H1 (cell line): ENCODE data around the gene AAGAB. TPM values are rescaled to one million over a fixed set of nuclear protein-coding genes. Genes with fewer than 3 reads are reported as not detected.

Source experiments
- CTCF ChIA-PET: fragments of 300-600 bp; sonication (Branson Sonifier 250); formaldehyde crosslinking; loops from one replicate; lab custom pipeline; 2021; ENCODE audit not compliant: partially characterized antibody; lab: Charles Lee
- POLR2A ChIA-PET: fragments of 300-600 bp; sonication (Branson Sonifier 250); formaldehyde crosslinking; loops from one replicate; lab custom pipeline; 2021; ENCODE audit warnings: inconsistent platforms; ENCODE audit not compliant: partially characterized antibody; lab: Charles Lee
- DNase-seq, 2 experiments: peaks; one replicate each; pipeline versions ENCODE4 v3.0.0 to v3.0.0-alpha.2; 2010 to 2022; ENCODE audit warnings: low spot score in 2 of 2, low read depth in 1 of 2, mixed read lengths in 1 of 2
- FAIRE-seq: peaks from 2 replicates; lab custom pipeline; 2011; peaks lifted over from hg19 to GRCh38; lab: Jason Lieb, UNC
- H2AFZ ChIP-seq: 2 replicates; pipeline ENCODE4 v1.8.1; 2012; ENCODE audit warnings: low read length, inconsistent platforms
- H2AK5ac ChIP-seq: 2 replicates; pipeline ENCODE4 v1.6.1; 2013; ENCODE audit warnings: low read depth, low read length
- H2BK120ac ChIP-seq: replicated peaks from 2 replicates; pipeline ENCODE3; 2013; ENCODE audit warnings: low read depth, low read length, inconsistent platforms
- H2BK12ac ChIP-seq: 2 replicates; pipeline ENCODE4 v1.6.1; 2013; ENCODE audit warnings: low read depth, low read length
- H2BK15ac ChIP-seq: 2 replicates; pipeline ENCODE4 v1.6.1; 2013; ENCODE audit warnings: low read length
- H2BK20ac ChIP-seq: 2 replicates; pipeline ENCODE4 v1.6.1; 2013; ENCODE audit warnings: low read length
- H2BK5ac ChIP-seq: 2 replicates; pipeline ENCODE4 v1.6.1; 2013; ENCODE audit warnings: low read depth, low read length
- H3K14ac ChIP-seq: 2 replicates; pipeline ENCODE4 v1.6.1; 2013; ENCODE audit warnings: inconsistent platforms; ENCODE audit not compliant: insufficient read length
- H3K18ac ChIP-seq: 2 replicates; pipeline ENCODE4 v1.6.1; 2013; ENCODE audit warnings: low read length; ENCODE audit errors: extremely low read depth
- H3K23ac ChIP-seq: 2 replicates; pipeline ENCODE4 v1.6.1; 2013; ENCODE audit warnings: inconsistent platforms; ENCODE audit not compliant: insufficient read length
- H3K23me2 ChIP-seq: 2 replicates; pipeline ENCODE4 v1.6.1; 2013; ENCODE audit warnings: low read depth, low read length
- H3K27ac ChIP-seq: 2 replicates; pipeline ENCODE4 v1.6.1; 2011; ENCODE audit warnings: low read depth, low read length, inconsistent platforms
- H3K27me3 ChIP-seq, 4 experiments: replicated peaks in 1 of 4; 1 replicate in 1 of 4; 2 replicates in 3 of 4; pipeline versions ENCODE4 v1.6.1 to v1.8.1; 2011 to 2013; ENCODE audit warnings: low read length in 3 of 4, mild to moderate bottlenecking in 3 of 4, inconsistent platforms in 2 of 4, mixed read lengths in 2 of 4, moderate library complexity in 1 of 4; ENCODE audit not compliant: control insufficient read depth in 3 of 4, insufficient read depth in 3 of 4; ENCODE audit errors: extremely low read depth in 1 of 4
- H3K36me3 ChIP-seq, 4 experiments: 2 replicates each; pipeline versions ENCODE4 v1.6.1 to v1.8.1; 2011 to 2013; ENCODE audit warnings: mild to moderate bottlenecking in 4 of 4, low read length in 3 of 4, moderate library complexity in 2 of 4, control low read depth in 1 of 4, inconsistent platforms in 1 of 4; ENCODE audit not compliant: insufficient read depth in 4 of 4, control insufficient read depth in 2 of 4
- H3K4ac ChIP-seq: replicated peaks from 2 replicates; pipeline ENCODE3; 2013; ENCODE audit warnings: low read length, low read depth, mixed read lengths, inconsistent platforms; ENCODE audit not compliant: insufficient read length
- H3K4me1 ChIP-seq, 4 experiments: replicated peaks in 1 of 4; 1 replicate in 1 of 4; 2 replicates in 3 of 4; pipeline versions ENCODE4 v1.6.1 to v1.8.1; 2011 to 2013; ENCODE audit warnings: low read length in 3 of 4, inconsistent platforms in 2 of 4, mixed read lengths in 1 of 4; ENCODE audit not compliant: insufficient read depth in 4 of 4, control insufficient read depth in 3 of 4
- H3K4me2 ChIP-seq, 2 experiments: 2 replicates each; pipeline versions ENCODE4 v1.6.1 to v1.8.1; 2011 to 2013; ENCODE audit warnings: low read depth in 2 of 2, low read length in 2 of 2, control low read depth in 1 of 2, inconsistent platforms in 1 of 2, mild to moderate bottlenecking in 1 of 2; ENCODE audit not compliant: insufficient read depth in 1 of 2
- H3K4me3 ChIP-seq, 4 experiments: fragments of 200-600, 300-600 bp in 1 of 4; sonication (generic), shearing (Covaris generic), sonication (Bioruptor Twin) in 1 of 4; 2 replicates each; pipeline versions ENCODE4 v1.5.1 to v1.8.1; 2011 to 2016; ENCODE audit warnings: low read length in 4 of 4, low read depth in 3 of 4, control low read depth in 2 of 4, inconsistent platforms in 2 of 4, mild to moderate bottlenecking in 2 of 4, mixed read lengths in 1 of 4, moderate library complexity in 1 of 4; ENCODE audit not compliant: insufficient read depth in 2 of 4; ENCODE audit errors: extremely low read depth in 1 of 4
- H3K56ac ChIP-seq: replicated peaks from 2 replicates; pipeline ENCODE3; 2013; ENCODE audit warnings: low read depth, mild to moderate bottlenecking, mixed read lengths, low read length, inconsistent platforms; ENCODE audit not compliant: insufficient read length
- H3K79me1 ChIP-seq: 2 replicates; pipeline ENCODE4 v1.6.1; 2013; ENCODE audit warnings: low read depth, low read length, control low read depth
- H3K79me2 ChIP-seq, 2 experiments: 2 replicates each; pipeline versions ENCODE4 v1.6.1 to v1.8.1; 2012 to 2013; ENCODE audit warnings: low read length in 2 of 2, mild to moderate bottlenecking in 2 of 2, inconsistent platforms in 1 of 2; ENCODE audit not compliant: insufficient read depth in 2 of 2, control insufficient read depth in 1 of 2
- H3K9ac ChIP-seq, 4 experiments: replicated peaks in 1 of 4; 1 replicate in 1 of 4; 2 replicates in 3 of 4; pipeline versions ENCODE4 v1.6.1 to v1.8.1; 2011 to 2013; ENCODE audit warnings: low read depth in 3 of 4, low read length in 3 of 4, control low read depth in 2 of 4, mild to moderate bottlenecking in 2 of 4, moderate library complexity in 2 of 4, inconsistent platforms in 1 of 4; ENCODE audit errors: extremely low read depth in 1 of 4
- H3K9me3 ChIP-seq, 2 experiments: 2 replicates each; pipeline versions ENCODE4 v1.6.1 to v1.8.1; 2012 to 2013; ENCODE audit warnings: mild to moderate bottlenecking in 2 of 2, moderate library complexity in 2 of 2, control low read depth in 1 of 2, inconsistent platforms in 1 of 2, low read depth in 1 of 2, low read length in 1 of 2, mixed read lengths in 1 of 2; ENCODE audit not compliant: insufficient read depth in 2 of 2
- H4K20me1 ChIP-seq, 2 experiments: replicated peaks in 1 of 2; 2 replicates each; pipeline versions ENCODE3 to v1.8.1; 2011 to 2013; ENCODE audit warnings: inconsistent platforms in 2 of 2, low read length in 2 of 2, mild to moderate bottlenecking in 1 of 2; ENCODE audit not compliant: insufficient read depth in 2 of 2, control insufficient read depth in 1 of 2
- H4K5ac ChIP-seq: 2 replicates; pipeline ENCODE4 v1.6.1; 2013; ENCODE audit warnings: low read length, low read depth, mixed read lengths, inconsistent platforms; ENCODE audit not compliant: insufficient read length
- H4K8ac ChIP-seq: 2 replicates; pipeline ENCODE4 v1.8.0; 2013; ENCODE audit warnings: mild to moderate bottlenecking, moderate library complexity, low read length, inconsistent platforms; ENCODE audit not compliant: insufficient read depth; ENCODE audit errors: extremely low read depth
- H4K91ac ChIP-seq: replicated peaks from 2 replicates; pipeline ENCODE3; 2013; ENCODE audit warnings: low read length, mixed read lengths, inconsistent platforms; ENCODE audit not compliant: insufficient read length
- EGR1 ChIP-seq: IDR thresholded peaks from 2 replicates; pipeline ENCODE4 v1.6.1; 2011; ENCODE audit warnings: low read depth, low read length, borderline replicate concordance
- NRF1 ChIP-seq: IDR thresholded peaks from 2 replicates; pipeline ENCODE4 v1.6.1; 2011; ENCODE audit warnings: mild to moderate bottlenecking, low read depth, low read length, improper control_type of control experiment
- POLR2AphosphoS5 ChIP-seq: IDR thresholded peaks from 2 replicates; pipeline ENCODE4 v1.6.1; 2011; ENCODE audit warnings: low read depth, low read length
- RNF2 ChIP-seq: fragments of 200-900, 300-1000 bp; sonication (generic); IDR thresholded peaks from 2 replicates; pipeline ENCODE4 v1.7.1; 2016; ENCODE audit warnings: borderline replicate concordance, low read depth, mild to moderate bottlenecking, antibody characterized with exemption, low read length; ENCODE audit not compliant: poor library complexity, severe bottlenecking; ENCODE audit errors: missing control alignments
- WGBS, 2 experiments: shearing (Covaris generic) in 1 of 2; methylation state at CpG; one replicate each; pipeline versions ENCODE4 v1.1.6 to v1.1.7; 2013 to 2015; ENCODE audit warnings: low lambda C conversion rate in 2 of 2, mixed read lengths in 2 of 2, inconsistent platforms in 1 of 2, low coverage in 1 of 2, missing lambda C conversion rate in 1 of 2; ENCODE audit not compliant: insufficient replicate concordance in 2 of 2, insufficient coverage in 1 of 2, insufficient read length in 1 of 2; ENCODE audit errors: extremely low coverage in 1 of 2, missing lambda C conversion rate in 1 of 2; 5-methylcytosine and 5-hydroxymethylcytosine counted together
- polyA plus RNA-seq, 7 experiments: library from polyadenylated mRNA; depleted of rRNA in 3 of 7; stranded (reverse) in 5 of 7; unstranded in 2 of 7; fragments of >200 nt in 5 of 7; fragments of 200-250 nt in 2 of 7; gene quantifications; 1 replicate in 5 of 7; 2 replicates in 1 of 7; 4 replicates in 1 of 7; pipeline versions ENCODE4 v1.2.1 to v1.2.3, GENCODE V29; 2011 to 2013; ENCODE audit warnings: missing spikeins in 2 of 7, mixed read lengths in 2 of 7
- total RNA-seq: library from RNA; stranded (reverse); fragmentation: NEBNext Ultra II Directional; extraction: Animal tissue kit (Norgen Biotek cat#: 25700); gene quantifications from 2 replicates; pipeline ENCODE4 v1.2.1, GENCODE V29; 2021
- TF ChIP-seq, protein P1 (sequence below): IDR thresholded peaks from 2 replicates; pipeline ENCODE4 v1.6.1; 2012; ENCODE audit warnings: inconsistent platforms

AAGAB gene
- total and polyA plus RNA-seq, 2 of the 8 experiments (the other 6 are each of a cell fraction or from before 2014, with no cell fraction given) = 20.1 to 45.9 TPM

DNA sequence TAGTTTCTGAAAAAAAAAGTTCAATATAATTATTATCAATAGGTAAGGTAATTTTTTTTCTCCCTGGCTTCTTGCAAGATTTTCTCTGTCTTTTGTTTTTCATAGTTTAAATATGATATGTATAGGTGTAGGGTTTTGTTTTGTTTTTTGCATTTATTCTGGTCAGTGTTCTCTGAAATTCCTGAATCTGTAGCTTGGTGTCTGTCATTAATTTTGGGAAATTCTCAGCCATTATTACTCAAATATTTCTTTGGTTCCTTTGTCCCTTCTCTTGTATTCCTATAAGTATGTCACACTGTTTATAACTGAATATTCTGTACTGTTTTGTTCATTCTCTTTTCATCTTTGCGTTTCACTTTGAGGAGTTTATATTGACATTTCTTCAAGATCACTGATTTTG, 22.2 kb upstream of the AAGAB start:
- WGBS, 2 experiments = 95% methylated on average over 1 of the region's 1 CpG; no CpG with 5 or more reads in 1 of the 2 experiments
- DNase-seq (no peak), FAIRE-seq (no peak)
- Histone ChIP-seq H4K8ac (no peak overlapping the region), H3K79me1 (no peaks in the 10 kb centered on the region), H3K23ac (no peak overlapping the region), H3K9ac (no peak overlapping the region), H2BK5ac (no peak overlapping the region), H3K9me3 (no peaks in the 10 kb centered on the region), H3K56ac (no peak overlapping the region), H2BK20ac (no peak overlapping the region), H2BK120ac (no peak overlapping the region), H2BK15ac (no peak overlapping the region), H3K14ac (no peak overlapping the region), H2AFZ (no peak overlapping the region), H4K91ac (no peak overlapping the region), H2AK5ac (no peak overlapping the region), H2BK12ac (no peak overlapping the region), H3K23me2 (no peaks in the 10 kb centered on the region), H3K4me3 (no peak overlapping the region), H3K18ac (no peak overlapping the region), H4K5ac (no peak overlapping the region), H3K36me3 (no peaks in the 10 kb centered on the region), H3K4me1 (peaks cover 0 to 4% (median under 1%) of the 10 kb centered on the region in 4 experiments; a peak in 4 of 7 replicates), H3K4me2 (no peak overlapping the region), H4K20me1 (no peaks in the 10 kb centered on the region), H3K27ac (no peak overlapping the region), H3K27me3 (no peaks in the 10 kb centered on the region), H3K4ac (no peak overlapping the region), H3K79me2 (no peaks in the 10 kb centered on the region)
- ChIA-PET CTCF (no interaction called here), POLR2A (interaction anchor here (0.7 kb wide), 1 partner anchor 307 kb away, joined by 3 read pairs; no protein-coding TSS in a partner anchor)
- no peak for TF ChIP-seq EGR1
- no peak for TF ChIP-seq RNF2
- TF ChIP-seq NRF1 = no peak
- TF ChIP-seq, protein P1, sequence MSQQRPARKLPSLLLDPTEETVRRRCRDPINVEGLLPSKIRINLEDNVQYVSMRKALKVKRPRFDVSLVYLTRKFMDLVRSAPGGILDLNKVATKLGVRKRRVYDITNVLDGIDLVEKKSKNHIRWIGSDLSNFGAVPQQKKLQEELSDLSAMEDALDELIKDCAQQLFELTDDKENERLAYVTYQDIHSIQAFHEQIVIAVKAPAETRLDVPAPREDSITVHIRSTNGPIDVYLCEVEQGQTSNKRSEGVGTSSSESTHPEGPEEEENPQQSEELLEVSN = no peak
- TF ChIP-seq POLR2AphosphoS5 = no peak
